Osteoblast (primary cell): ENCODE measurements around the gene TM2D3. TPM values are rescaled to one million over a fixed set of nuclear protein-coding genes. Genes with fewer than 3 reads are reported as not detected.

Experiments
- DNase-seq: peaks from one replicate; pipeline ENCODE4 v3.0.0; 2011; ENCODE audit warnings: low spot score, mixed read lengths; ENCODE audit not compliant: insufficient read length; ENCODE audit errors: missing footprints
- H2AFZ ChIP-seq: 2 replicates; pipeline ENCODE4 v1.6.0; 2011; ENCODE audit warnings: mild to moderate bottlenecking, low read length
- H3K27ac ChIP-seq: 2 replicates; pipeline ENCODE4 v1.5.1; 2011; ENCODE audit warnings: mild to moderate bottlenecking, low read depth, low read length, moderate library complexity
- H3K27me3 ChIP-seq: 2 replicates; pipeline ENCODE4 v1.6.0; 2012; ENCODE audit warnings: mild to moderate bottlenecking, control low read depth, inconsistent platforms, low read length, moderate library complexity; ENCODE audit not compliant: insufficient read depth
- H3K36me3 ChIP-seq: 2 replicates; pipeline ENCODE4 v1.5.1; 2011; ENCODE audit warnings: mild to moderate bottlenecking, low read length, control low read depth, moderate library complexity; ENCODE audit not compliant: insufficient read depth
- H3K4me1 ChIP-seq: 2 replicates; pipeline ENCODE4 v1.5.1; 2011; ENCODE audit warnings: mild to moderate bottlenecking, low read length, control low read depth, moderate library complexity; ENCODE audit not compliant: insufficient read depth
- H3K4me2 ChIP-seq: 2 replicates; pipeline ENCODE4 v1.6.0; 2011; ENCODE audit warnings: mild to moderate bottlenecking, low read length; ENCODE audit not compliant: insufficient read depth
- H3K4me3 ChIP-seq: fragments of 200-600 bp; sonication (generic); 3 replicates; pipeline ENCODE4 v1.5.1; 2012; ENCODE audit warnings: mild to moderate bottlenecking, low read length, inconsistent platforms; ENCODE audit not compliant: insufficient read depth
- H3K79me2 ChIP-seq: 2 replicates; pipeline ENCODE4 v1.6.0; 2012; ENCODE audit warnings: mild to moderate bottlenecking, low read length, control low read depth, inconsistent platforms; ENCODE audit not compliant: insufficient read depth
- H3K9me3 ChIP-seq: 2 replicates; pipeline ENCODE4 v1.5.1; 2011; ENCODE audit warnings: low read depth, low read length, control low read depth
- H4K20me1 ChIP-seq: 2 replicates; pipeline ENCODE4 v1.6.0; 2012; ENCODE audit warnings: mild to moderate bottlenecking, low read length, control low read depth; ENCODE audit not compliant: insufficient read depth
- total RNA-seq: library from RNA; depleted of rRNA; stranded (reverse); fragments of >200 nt; gene quantifications from 2 replicates; pipeline ENCODE4 v1.2.3, GENCODE V29; 2012
- TF ChIP-seq, protein P1 (sequence below): IDR thresholded peaks from 2 replicates; pipeline ENCODE4 v1.5.1; 2011; ENCODE audit warnings: mild to moderate bottlenecking, low read depth, low read length, moderate library complexity; ENCODE audit errors: extremely low read depth

The TM2D3 gene
- total RNA-seq, 1 donor = 32.6 TPM

DNA sequence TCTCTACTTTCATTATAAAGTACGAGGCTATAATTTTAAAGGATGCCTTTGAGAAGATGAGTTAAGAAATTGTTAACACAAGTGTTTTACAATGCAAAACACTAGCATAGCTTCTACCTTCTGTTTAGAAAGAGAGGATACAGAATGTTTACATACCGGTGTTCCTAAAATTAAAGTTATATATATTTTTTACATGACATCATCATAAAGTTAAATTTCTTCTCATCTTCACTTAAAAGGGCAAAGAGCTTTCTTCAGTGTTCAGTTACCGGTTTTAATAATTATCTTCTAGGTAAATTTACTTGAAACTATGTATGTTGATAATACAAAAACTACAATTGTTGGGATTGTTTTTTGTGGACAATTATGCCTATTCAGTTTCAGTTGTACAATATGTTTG is 32.7 kb upstream of the TM2D3 start:
- Histone ChIP-seq H3K4me2 (no peak overlapping the region), H3K27ac (peak overlapping the region; percentile 58), H3K4me3 (no peak overlapping the region), H3K4me1 (peaks cover 4% of the 10 kb centered on the region), H3K79me2 (no peaks in the 10 kb centered on the region), H4K20me1 (no peaks in the 10 kb centered on the region), H3K27me3 (no peaks in the 10 kb centered on the region), H3K9me3 (no peaks in the 10 kb centered on the region), H3K36me3 (peaks cover 4% of the 10 kb centered on the region), H2AFZ (no peak overlapping the region)
- no peak for DNase-seq
- TF ChIP-seq, protein P1, sequence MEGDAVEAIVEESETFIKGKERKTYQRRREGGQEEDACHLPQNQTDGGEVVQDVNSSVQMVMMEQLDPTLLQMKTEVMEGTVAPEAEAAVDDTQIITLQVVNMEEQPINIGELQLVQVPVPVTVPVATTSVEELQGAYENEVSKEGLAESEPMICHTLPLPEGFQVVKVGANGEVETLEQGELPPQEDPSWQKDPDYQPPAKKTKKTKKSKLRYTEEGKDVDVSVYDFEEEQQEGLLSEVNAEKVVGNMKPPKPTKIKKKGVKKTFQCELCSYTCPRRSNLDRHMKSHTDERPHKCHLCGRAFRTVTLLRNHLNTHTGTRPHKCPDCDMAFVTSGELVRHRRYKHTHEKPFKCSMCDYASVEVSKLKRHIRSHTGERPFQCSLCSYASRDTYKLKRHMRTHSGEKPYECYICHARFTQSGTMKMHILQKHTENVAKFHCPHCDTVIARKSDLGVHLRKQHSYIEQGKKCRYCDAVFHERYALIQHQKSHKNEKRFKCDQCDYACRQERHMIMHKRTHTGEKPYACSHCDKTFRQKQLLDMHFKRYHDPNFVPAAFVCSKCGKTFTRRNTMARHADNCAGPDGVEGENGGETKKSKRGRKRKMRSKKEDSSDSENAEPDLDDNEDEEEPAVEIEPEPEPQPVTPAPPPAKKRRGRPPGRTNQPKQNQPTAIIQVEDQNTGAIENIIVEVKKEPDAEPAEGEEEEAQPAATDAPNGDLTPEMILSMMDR = no peak

DNA sequence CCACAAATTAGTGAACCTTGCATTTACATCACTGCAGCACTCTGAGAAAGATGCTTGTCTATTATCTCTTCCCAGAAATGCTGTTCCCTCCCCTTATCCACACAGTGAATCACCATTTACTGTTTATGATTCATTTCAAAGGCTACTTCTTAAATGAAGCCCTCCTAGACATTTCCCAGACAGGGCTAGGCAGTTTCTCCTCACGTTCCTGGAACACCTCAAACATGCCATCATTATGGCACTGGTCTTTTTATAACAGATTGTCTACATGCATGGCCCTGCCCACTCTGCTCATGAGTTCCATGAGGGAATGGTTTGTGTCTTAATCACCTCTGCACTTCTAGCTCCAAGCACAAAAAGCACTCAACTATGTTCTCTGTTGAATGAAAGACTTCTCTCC is 32.2 kb upstream of the TM2D3 start:
- no peaks in the 10 kb centered on the region for H3K27me3 ChIP-seq
- H4K20me1 ChIP-seq = no peaks in the 10 kb centered on the region
- H3K4me3 ChIP-seq = no peak overlapping the region
- TF ChIP-seq, protein P1 = no peak
- peaks cover 4% of the 10 kb centered on the region for H3K4me1 ChIP-seq
- H3K79me2 ChIP-seq = no peaks in the 10 kb centered on the region
- DNase-seq = peak; percentile 30
- no peaks in the 10 kb centered on the region for H3K9me3 ChIP-seq
- H3K36me3 ChIP-seq = peaks cover 4% of the 10 kb centered on the region
- H3K27ac ChIP-seq = peak overlapping the region; percentile 58
- no peak overlapping the region for H2AFZ ChIP-seq
- H3K4me2 ChIP-seq = no peak overlapping the region

DNA sequence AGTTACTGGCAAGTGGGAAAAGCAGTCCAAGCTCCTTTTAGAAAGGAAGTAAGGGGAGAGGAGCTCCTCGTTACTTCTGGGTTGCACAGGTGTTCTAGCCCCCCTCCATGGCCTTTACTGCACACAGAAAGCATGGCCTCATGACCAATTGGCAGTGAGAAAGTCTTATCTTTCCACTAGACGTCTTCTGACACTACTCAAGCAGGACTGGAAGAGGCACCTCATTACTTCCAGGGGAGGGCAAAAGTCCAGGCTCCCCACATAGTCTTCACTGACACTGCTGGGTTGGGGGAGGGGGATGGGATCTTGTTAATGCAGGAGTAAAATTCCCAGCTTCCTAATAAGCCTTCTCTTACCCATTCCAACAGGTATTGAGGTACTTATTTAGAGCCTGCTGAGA is 27.6 kb upstream of the TM2D3 start:
- TF ChIP-seq, protein P1 = no peak
- Histone ChIP-seq H3K9me3 (no peaks in the 10 kb centered on the region), H3K4me2 (no peak overlapping the region), H3K4me1 (peaks cover 23% of the 10 kb centered on the region), H3K4me3 (no peak overlapping the region), H3K36me3 (peaks cover 4% of the 10 kb centered on the region), H3K27me3 (no peaks in the 10 kb centered on the region), H3K79me2 (no peaks in the 10 kb centered on the region), H3K27ac (no peak overlapping the region), H2AFZ (no peak overlapping the region), H4K20me1 (no peaks in the 10 kb centered on the region)
- no peak for DNase-seq

DNA sequence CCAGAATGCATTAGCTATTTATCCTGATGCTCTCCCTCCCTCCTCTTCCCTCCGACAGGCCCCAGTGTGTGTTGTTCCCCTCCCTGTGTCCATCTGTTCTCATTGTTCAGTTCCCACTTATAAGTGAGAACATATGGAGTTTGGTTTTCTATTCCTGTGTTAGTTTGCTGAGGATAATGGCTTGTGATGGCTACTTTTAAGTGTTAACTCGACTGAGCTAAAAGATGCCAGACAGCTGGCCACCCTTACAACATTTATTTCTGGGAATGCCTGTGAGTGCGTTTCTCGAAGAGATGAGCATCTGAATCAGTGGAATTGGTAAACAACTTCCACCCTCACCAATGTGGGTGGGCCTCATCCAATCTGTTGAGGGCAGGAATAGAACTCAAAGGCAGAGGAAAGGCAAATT is 24.7 kb upstream of the TM2D3 start:
- no peak overlapping the region for H2AFZ ChIP-seq
- H3K27me3 ChIP-seq = no peaks in the 10 kb centered on the region
- H3K27ac ChIP-seq = peak overlapping the region; percentile 72
- no peaks in the 10 kb centered on the region for H3K79me2 ChIP-seq
- H4K20me1 ChIP-seq = no peaks in the 10 kb centered on the region
- peaks cover 11% of the 10 kb centered on the region for H3K36me3 ChIP-seq
- H3K4me2 ChIP-seq = no peak overlapping the region
- H3K4me1 ChIP-seq = peaks cover 21% of the 10 kb centered on the region
- DNase-seq = no peak
- TF ChIP-seq, protein P1 = no peak
- H3K4me3 ChIP-seq = no peak overlapping the region
- H3K9me3 ChIP-seq = no peaks in the 10 kb centered on the region
